NCI-H1105 treated with DMSO at 0.1 percent for 48 hours (cell line): ENCODE measurements around the gene UTP3.
"Not testable (repeated sequence)": the region's sequence is repeated elsewhere in the genome, so short reads cannot be mapped to it uniquely, and the experiment has no call there.

ENCODE experiments used
- DNase-seq: peaks from one replicate; lab custom pipeline; 2025; lab: John Stamatoyannopoulos, UW

The UTP3 gene

GRCh38 chr4:70715097-70715496 lies 26.8 kb downstream of the UTP3 start:
- DNase-seq: no peak

- no peak for DNase-seq
Measured at GRCh38 chr4:70718811-70719604, 30.7 kb downstream of the UTP3 start.

GRCh38 chr4:70721747-70722146 lies 33.4 kb downstream of the UTP3 start, which contains the start of gene RUFY3:
RUFY3 (plus strand) TSS chr4:70721964; CDS start chr4:70722574, 610 bp downstream.
- peak; percentile 92 for DNase-seq

GRCh38 chr4:70722199-70722791 lies 34.0 kb downstream of the UTP3 start:
- peak; percentile 14 for DNase-seq

- DNase-seq: no peak
Measured at GRCh38 chr4:70724463-70724862, 36.1 kb downstream of the UTP3 start.

GRCh38 chr4:70725633-70726032 lies 37.3 kb downstream of the UTP3 start:
- no peak for DNase-seq

- not testable (repeated sequence) for DNase-seq
Measured at GRCh38 chr4:70726515-70726914, 38.2 kb downstream of the UTP3 start.

- DNase-seq: no peak
Measured at GRCh38 chr4:70728091-70728490, 39.8 kb downstream of the UTP3 start.

GRCh38 chr4:70732878-70733277 lies 44.5 kb downstream of the UTP3 start:
- not testable (repeated sequence) for DNase-seq

- no peak for DNase-seq
Measured at GRCh38 chr4:70734168-70734954, 46.0 kb downstream of the UTP3 start.

GRCh38 chr4:70734971-70735370 lies 46.6 kb downstream of the UTP3 start:
- DNase-seq: no peak

- not testable (repeated sequence) for DNase-seq
Measured at GRCh38 chr4:70735915-70736314, 47.6 kb downstream of the UTP3 start.

GRCh38 chr4:70737006-70737405 lies 48.7 kb downstream of the UTP3 start:
- DNase-seq: no peak

GRCh38 chr4:70737409-70737808 lies 49.1 kb downstream of the UTP3 start:
- DNase-seq: no peak

- no peak for DNase-seq
Measured at GRCh38 chr4:70739496-70740337, 51.4 kb downstream of the UTP3 start.
